GM20000 (cell line): ENCODE data around the gene CCDC7.
"Not testable (repeated sequence)": the region's sequence is repeated elsewhere in the genome, so short reads cannot be mapped to it uniquely, and the experiment has no call there.

Experiments used
- DNase-seq: peaks from one replicate; pipeline ENCODE4 v3.0.0; 2012; ENCODE audit warnings: low spot score
- TF ChIP-seq, protein P1 (sequence below): IDR thresholded peaks from 2 replicates; pipeline ENCODE4 v1.5.1; 2012; ENCODE audit warnings: mild to moderate bottlenecking, control low read depth; ENCODE audit errors: extremely low read depth, missing control alignments

Gene CCDC7

DNA sequence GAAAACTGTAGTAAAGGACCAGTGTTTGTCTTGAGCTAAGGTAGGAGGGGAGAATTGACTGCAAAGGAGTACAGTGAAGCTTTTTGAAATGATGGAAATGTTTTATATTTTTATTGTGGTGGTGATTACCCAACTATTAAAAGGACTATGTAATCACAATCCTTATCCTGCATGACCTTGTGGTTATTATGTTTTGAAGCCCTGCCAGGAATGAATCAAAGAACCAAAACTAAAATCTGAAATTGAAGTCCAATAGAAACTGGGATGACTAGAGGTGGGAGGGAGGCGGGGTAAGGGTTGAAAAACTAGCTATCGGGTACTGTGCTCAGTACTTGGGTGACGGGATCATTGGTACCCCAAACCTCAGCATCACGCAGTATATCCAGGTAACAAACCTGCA, 8.2 kb downstream of the CCDC7 start:
- no peak for DNase-seq
- TF ChIP-seq, protein P1, sequence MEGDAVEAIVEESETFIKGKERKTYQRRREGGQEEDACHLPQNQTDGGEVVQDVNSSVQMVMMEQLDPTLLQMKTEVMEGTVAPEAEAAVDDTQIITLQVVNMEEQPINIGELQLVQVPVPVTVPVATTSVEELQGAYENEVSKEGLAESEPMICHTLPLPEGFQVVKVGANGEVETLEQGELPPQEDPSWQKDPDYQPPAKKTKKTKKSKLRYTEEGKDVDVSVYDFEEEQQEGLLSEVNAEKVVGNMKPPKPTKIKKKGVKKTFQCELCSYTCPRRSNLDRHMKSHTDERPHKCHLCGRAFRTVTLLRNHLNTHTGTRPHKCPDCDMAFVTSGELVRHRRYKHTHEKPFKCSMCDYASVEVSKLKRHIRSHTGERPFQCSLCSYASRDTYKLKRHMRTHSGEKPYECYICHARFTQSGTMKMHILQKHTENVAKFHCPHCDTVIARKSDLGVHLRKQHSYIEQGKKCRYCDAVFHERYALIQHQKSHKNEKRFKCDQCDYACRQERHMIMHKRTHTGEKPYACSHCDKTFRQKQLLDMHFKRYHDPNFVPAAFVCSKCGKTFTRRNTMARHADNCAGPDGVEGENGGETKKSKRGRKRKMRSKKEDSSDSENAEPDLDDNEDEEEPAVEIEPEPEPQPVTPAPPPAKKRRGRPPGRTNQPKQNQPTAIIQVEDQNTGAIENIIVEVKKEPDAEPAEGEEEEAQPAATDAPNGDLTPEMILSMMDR = no peak

DNA sequence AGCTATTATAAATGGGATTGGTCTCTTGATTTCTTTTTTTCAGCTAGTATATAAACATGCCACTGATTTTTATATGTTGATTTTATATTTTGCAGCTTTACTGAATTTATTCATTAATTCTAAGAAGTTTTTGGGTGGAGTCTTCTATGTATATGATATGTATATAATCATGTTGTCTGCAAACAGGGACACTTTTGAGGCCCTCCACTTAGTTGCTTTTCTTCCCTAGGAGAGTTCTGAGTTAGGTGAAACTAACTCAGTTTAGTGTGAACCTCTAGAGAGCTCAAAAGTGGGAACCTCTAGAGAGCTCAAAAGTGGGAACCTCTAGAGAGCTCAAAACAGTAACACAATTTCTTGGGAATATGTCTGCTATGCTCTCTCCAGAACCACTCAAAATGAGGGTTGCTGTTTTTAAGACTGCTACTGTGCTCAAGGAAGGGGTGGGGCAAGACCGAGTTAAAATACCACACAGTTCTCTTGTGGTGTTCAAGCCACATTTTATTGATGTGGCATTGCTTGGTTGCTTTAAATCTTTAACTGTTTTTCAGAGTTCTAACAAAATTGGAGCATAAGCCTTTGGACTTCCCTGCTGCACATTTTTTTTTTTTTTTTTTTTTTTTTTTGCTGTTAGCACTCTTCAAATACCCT, 13.2 kb downstream of the CCDC7 start:
- TF ChIP-seq, protein P1 = no peak
- no peak for DNase-seq

DNA sequence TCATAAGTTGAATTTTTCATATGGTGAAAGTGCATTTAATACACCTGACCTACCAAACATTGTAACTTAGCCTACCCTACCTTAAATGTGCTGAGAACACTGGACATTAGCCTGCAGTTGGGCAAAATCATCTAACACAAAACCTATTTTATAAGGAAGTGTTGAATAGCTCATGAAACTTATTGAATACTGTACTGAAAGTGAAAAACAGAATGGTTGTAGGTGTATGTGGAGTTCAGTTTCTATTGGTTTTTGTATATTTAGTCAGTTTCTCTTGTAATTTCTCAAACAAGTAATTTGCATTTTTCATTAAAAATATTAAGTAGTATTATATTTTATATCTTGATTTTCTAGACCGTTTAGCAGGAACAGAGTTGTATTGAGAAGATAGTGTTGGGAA, 15.3 kb downstream of the CCDC7 start:
- no peak for DNase-seq
- TF ChIP-seq, protein P1 = no peak

DNA sequence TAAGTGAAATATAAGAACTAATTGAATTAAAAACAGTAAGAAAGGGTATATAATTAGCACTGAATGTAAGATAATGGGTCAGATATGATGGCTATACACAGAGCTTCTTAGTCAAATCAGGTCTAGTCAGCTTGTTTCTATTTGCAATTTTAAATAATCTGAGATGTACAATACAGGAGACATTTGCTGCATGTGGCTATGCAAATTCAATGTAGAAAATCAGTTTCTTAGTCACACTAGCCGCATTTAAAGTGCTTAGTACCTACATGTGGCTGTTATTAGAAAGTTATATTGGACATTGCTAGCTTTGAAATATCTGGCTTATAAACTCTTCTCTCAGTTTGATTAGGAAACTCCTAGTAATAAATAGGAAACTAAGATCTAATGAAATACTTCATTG, 25.3 kb downstream of the CCDC7 start:
- DNase-seq = no peak
- TF ChIP-seq, protein P1 = no peak

DNA sequence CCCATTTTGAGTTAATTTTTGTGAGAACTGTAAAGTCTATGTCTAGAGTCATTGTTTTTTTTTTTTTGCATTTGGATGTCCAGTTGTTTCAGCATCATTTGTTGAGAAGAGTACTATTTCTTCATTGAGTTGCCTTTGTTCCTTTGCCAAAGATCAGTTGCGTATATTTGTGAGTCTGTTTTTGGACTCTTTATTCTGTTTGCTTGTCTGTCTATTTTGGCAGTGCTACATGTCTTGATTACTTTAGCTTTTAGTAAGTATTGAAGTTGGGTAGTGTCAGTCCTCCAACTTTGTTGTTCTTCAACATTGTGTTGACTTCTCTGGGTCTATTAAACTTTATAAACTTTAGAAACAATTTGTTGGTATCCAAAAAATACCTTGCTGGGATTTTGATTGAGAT, 31.6 kb downstream of the CCDC7 start:
- TF ChIP-seq, protein P1 = no peak

DNA sequence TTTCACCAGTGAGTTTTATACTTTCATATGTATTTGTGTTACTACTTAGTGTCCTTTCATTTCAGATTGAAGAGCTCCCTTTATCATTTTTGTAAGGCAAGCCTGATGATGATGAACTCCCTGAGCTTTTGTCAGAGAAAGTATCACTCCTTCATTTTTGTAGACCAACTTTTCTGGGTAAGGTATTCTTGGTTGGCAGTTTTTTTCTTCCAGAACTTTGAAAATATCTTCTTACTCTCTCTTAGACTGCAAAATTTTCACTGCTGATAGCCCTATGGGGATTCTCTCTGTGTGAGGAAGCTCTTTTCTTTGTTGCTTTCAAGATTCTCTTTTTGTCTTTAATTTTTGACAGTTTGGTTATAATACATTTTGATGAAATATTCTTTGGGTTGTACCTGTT, 35.7 kb downstream of the CCDC7 start:
- TF ChIP-seq, protein P1 = no peak
- DNase-seq = no peak

More for the DNA sequence above, 31.6 kb downstream of the CCDC7 start:
- DNase-seq = no peak

DNA sequence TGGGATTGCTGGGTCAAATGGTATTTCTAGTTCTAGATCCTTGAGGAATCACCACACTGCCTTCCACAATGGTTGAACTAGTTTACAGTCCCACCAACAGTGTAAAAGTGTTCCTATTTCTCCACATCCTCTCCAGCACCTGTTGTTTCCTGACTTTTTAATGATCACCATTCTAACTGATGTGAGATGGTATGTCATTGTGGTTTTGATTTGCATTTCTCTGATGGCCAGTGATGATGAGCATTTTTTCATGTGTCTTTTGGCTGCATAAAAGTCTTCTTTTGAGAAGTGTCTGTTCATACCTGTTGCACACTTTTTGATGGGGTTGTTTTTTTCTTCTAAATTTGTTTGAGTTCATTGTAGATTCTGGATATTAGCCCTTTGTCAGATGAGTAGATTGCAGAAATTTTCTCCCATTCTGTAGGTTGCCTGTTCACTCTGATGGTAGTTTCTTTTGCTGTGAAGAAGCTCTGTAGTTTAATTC, 37.1 kb downstream of the CCDC7 start:
- DNase-seq = not testable (repeated sequence)

DNA sequence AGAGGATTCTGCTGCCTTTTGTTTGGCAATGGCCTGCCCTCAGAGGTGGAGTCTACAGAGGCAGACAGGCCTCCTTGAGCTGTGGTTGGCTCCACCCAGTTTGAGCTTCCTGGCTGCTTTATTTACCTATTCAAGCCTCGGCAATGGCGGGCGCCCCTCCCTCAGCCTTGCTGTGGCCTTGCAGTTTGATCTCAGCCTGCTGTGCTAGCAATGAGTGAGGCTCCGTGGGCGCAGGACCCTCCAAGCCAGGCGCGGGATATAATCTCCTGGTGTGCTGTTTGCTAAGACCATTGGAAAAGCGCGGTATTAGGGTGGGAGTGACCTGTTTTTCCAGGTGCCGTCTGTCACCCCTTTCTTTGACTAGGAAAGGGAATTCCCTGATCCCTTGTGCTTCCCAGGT, 42.1 kb downstream of the CCDC7 start:
- not testable (repeated sequence) for DNase-seq

DNA sequence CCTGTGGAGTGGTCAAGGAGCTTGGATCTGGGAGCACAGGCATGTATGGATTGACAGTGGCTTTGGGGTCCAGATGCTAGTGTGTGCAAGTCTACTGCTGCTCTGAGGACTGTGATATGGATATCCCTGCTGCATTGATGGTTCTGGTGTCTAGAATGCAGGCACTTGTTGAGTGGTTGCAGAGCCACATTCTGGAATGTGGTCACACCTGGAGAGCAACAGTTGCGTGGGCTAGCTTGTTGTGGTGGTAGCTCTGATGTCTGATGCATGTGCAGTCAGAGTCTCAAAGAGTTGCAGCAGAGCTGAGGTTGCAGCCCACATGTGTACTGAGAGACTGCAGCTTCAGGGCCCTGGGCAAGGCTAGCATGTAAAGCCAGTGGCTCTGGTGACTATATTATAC, 43.2 kb downstream of the CCDC7 start:
- TF ChIP-seq, protein P1 = no peak
- DNase-seq = no peak
